Neural cell (in vitro differentiated cells): Measurements from ENCODE around the gene KCNRG.

Experiments
- CTCF ChIP-seq: fragments of 450-650 bp; IDR thresholded peaks from 2 replicates; pipeline ENCODE4 v1.5.1; 2014; ENCODE audit warnings: antibody characterized with exemption, mild to moderate bottlenecking, moderate library complexity; ENCODE audit not compliant: poor library complexity, severe bottlenecking
- EP300 ChIP-seq: fragments of 450-650 bp; conservative IDR thresholded peaks from 2 replicates; pipeline ENCODE4 v1.6.1; 2014; ENCODE audit warnings: antibody characterized with exemption, mild to moderate bottlenecking, moderate library complexity; ENCODE audit not compliant: poor library complexity, severe bottlenecking
- POLR2AphosphoS5 ChIP-seq: IDR thresholded peaks from 2 replicates; pipeline ENCODE4 v1.6.1; 2012

GRCh38 chr13:49996161-49996915 lies 18.9 kb upstream of the KCNRG start:
- no peak for TF ChIP-seq CTCF
- TF ChIP-seq EP300 = no peak
- TF ChIP-seq POLR2AphosphoS5 = no peak
